Kidney epithelial cell (primary cell): ENCODE results near the gene TLR6. TPM values are rescaled to one million over a fixed set of nuclear protein-coding genes. Genes with fewer than 3 reads are reported as not detected.

ENCODE experiments used
- DNase-seq: peaks from one replicate; pipeline ENCODE4 v3.0.0-alpha.2; 2010; ENCODE audit warnings: low read depth
- H3K27me3 ChIP-seq: 2 replicates; pipeline ENCODE4 v1.6.0; 2011; ENCODE audit warnings: low read length; ENCODE audit not compliant: control insufficient read depth, insufficient read depth
- H3K36me3 ChIP-seq: 2 replicates; pipeline ENCODE4 v1.5.1; 2011; ENCODE audit warnings: low read length; ENCODE audit not compliant: control insufficient read depth, insufficient read depth
- H3K4me3 ChIP-seq: 2 replicates; pipeline ENCODE4 v1.5.1; 2011; ENCODE audit warnings: low read depth, mild to moderate bottlenecking, control low read depth, low read length
- CTCF ChIP-seq: IDR thresholded peaks from 2 replicates; pipeline ENCODE4 v1.5.1; 2011; ENCODE audit warnings: mild to moderate bottlenecking, moderate library complexity, low read length, control low read depth, inconsistent platforms; ENCODE audit not compliant: insufficient read depth, poor library complexity, severe bottlenecking
- total RNA-seq: library from RNA; depleted of rRNA; stranded (reverse); fragments of >200 nt; gene quantifications from 2 replicates; pipeline ENCODE4 v1.2.3, GENCODE V29; 2015

TLR6 gene
- total RNA-seq, 1 donor from 2014 or later, result 1.3 TPM

- H3K36me3 ChIP-seq, result no peaks in the 10 kb centered on the region
- no peak for TF ChIP-seq CTCF
- no peaks in the 10 kb centered on the region for H3K27me3 ChIP-seq
- no peak overlapping the region for H3K4me3 ChIP-seq
- DNase-seq, result no peak
These were observed 51.0 kb downstream of the TLR6 start for GRCh38 chr4:38805530-38806145.

- Histone ChIP-seq H3K27me3 (no peaks in the 10 kb centered on the region), H3K36me3 (no peaks in the 10 kb centered on the region), H3K4me3 (no peak within 1 kb of the TSS)
- peak; percentile 49 for DNase-seq
- TF ChIP-seq CTCF, result peak; percentile 40
These were observed 51.8 kb downstream of the TLR6 start, which contains the start of gene TLR1 for GRCh38 chr4:38804654-38805295. TSS of gene TLR1 (minus strand) at chr4:38804791. CDS start at chr4:38798831, 5,960 bp downstream.

- Histone ChIP-seq H3K36me3 (no peaks in the 10 kb centered on the region), H3K27me3 (no peaks in the 10 kb centered on the region), H3K4me3 (no peak overlapping the region)
- no peak for TF ChIP-seq CTCF
- DNase-seq, result no peak
These were observed 52.6 kb downstream of the TLR6 start for GRCh38 chr4:38803833-38804653.

- no peak for TF ChIP-seq CTCF
- no peak for DNase-seq
- H3K27me3 ChIP-seq, result no peaks in the 10 kb centered on the region
These were observed 53.9 kb downstream of the TLR6 start for GRCh38 chr4:38802561-38803355.

GRCh38 chr4:38800961-38801450 lies 55.6 kb downstream of the TLR6 start:
- DNase-seq, result no peak
- Histone ChIP-seq H3K36me3 (no peaks in the 10 kb centered on the region), H3K27me3 (no peaks in the 10 kb centered on the region), H3K4me3 (no peak overlapping the region)
- no peak for TF ChIP-seq CTCF

More at GRCh38 chr4:38802561-38803355, 53.9 kb downstream of the TLR6 start:
- no peak overlapping the region for H3K4me3 ChIP-seq
- H3K36me3 ChIP-seq, result no peaks in the 10 kb centered on the region
